Mammary epithelial cell (primary cell): ENCODE results near the gene QRFP.

ENCODE experiments used
- EZH2 ChIP-seq: IDR thresholded peaks from 2 replicates; pipeline ENCODE4 v1.6.1; 2012; ENCODE audit warnings: low read length, inconsistent platforms, borderline replicate concordance
- TF ChIP-seq, protein P1 (sequence below), 2 donors: IDR thresholded peaks in 1 of 2; conservative IDR thresholded peaks in 1 of 2; 2 replicates each; pipeline ENCODE4 v1.5.1; 2011 to 2012; ENCODE audit warnings: inconsistent platforms in 2 of 2, low read length in 2 of 2, mild to moderate bottlenecking in 2 of 2, control low read depth in 1 of 2, low read depth in 1 of 2; ENCODE audit not compliant: insufficient read depth in 1 of 2; ENCODE audit errors: extremely low read depth in 1 of 2

DNA sequence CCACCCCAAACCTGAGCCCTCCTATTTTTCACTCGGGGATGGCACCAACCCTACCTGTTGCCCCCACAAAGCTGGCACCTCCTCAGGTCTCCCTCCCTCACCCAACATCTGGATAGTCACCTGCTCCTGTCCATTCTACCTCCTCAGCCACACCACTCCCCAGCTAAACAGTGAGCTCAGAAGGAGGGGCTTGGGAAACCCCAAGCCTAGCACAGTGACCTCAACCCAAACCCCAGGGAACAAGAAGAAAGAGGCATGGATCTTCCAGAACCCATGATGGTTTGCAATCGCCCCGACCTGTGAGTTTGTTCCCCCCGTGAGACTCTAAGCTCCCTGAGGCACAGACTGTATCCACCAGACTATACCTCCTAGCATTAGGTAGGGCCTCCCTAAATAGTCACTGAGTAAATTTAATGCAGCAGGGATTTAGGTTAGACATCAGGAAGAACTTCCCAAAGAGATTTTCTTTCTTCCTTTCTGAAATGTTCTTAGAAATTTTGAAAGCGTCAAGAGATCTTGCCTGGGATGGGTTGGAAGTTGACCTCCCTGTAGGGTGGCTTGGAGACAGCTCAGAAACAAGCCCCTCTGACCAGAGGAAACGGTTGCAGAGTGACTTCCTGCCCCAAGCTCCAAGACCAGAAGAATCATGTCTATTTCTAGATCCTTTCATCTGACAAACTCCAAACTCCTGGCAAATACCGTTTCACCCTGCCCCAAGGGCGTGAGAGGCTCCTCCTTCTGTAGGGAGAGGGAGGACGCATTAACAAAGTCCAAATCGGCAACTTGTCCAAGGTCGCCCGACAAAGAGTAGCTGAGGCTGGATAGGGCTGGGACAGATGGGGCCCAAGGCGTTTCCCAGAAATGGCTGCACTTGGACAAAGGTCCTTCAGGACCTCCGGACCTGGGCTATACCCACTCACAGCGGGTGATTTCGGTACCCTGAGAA, 38.4 kb upstream of the QRFP start:
- TF ChIP-seq, protein P1, sequence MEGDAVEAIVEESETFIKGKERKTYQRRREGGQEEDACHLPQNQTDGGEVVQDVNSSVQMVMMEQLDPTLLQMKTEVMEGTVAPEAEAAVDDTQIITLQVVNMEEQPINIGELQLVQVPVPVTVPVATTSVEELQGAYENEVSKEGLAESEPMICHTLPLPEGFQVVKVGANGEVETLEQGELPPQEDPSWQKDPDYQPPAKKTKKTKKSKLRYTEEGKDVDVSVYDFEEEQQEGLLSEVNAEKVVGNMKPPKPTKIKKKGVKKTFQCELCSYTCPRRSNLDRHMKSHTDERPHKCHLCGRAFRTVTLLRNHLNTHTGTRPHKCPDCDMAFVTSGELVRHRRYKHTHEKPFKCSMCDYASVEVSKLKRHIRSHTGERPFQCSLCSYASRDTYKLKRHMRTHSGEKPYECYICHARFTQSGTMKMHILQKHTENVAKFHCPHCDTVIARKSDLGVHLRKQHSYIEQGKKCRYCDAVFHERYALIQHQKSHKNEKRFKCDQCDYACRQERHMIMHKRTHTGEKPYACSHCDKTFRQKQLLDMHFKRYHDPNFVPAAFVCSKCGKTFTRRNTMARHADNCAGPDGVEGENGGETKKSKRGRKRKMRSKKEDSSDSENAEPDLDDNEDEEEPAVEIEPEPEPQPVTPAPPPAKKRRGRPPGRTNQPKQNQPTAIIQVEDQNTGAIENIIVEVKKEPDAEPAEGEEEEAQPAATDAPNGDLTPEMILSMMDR (conservative IDR thresholded peaks at IDR 0.05 in 1 of 2, IDR thresholded peaks at IDR 0.05 in 1 of 2; ENCODE audit: extremely low read depth in 1 of 2, insufficient read depth in 1 of 2, low read depth in 1 of 2, low read length in 2 of 2), result no peak
- no peak for TF ChIP-seq EZH2
